Melanocyte of skin (primary cell): ENCODE data around the gene OPN1MW3. TPM values are rescaled to one million over a fixed set of nuclear protein-coding genes. Genes with fewer than 3 reads are reported as not detected.

Source experiments
- total RNA-seq, 2 donors: library from RNA; depleted of rRNA; stranded (reverse); fragments of >200 nt; gene quantifications; 2 replicates each; pipeline ENCODE4 v1.2.3, GENCODE V29; 2012

OPN1MW3 gene
- total RNA-seq: not detected

GRCh38 chrX:154257282-154257681, at the start of gene OPN1MW3:
TSS of gene OPN1MW3 (plus strand) at chrX:154257582. CDS start at chrX:154257620, 38 bp downstream.

DNA sequence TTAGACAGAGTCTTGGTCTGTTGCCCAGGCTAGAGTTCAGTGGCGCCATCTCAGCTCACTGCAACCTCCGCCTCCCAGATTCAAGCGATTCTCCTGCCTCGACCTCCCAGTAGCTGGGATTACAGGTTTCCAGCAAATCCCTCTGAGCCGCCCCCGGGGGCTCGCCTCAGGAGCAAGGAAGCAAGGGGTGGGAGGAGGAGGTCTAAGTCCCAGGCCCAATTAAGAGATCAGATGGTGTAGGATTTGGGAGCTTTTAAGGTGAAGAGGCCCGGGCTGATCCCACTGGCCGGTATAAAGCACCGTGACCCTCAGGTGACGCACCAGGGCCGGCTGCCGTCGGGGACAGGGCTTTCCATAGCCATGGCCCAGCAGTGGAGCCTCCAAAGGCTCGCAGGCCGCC, 37.9 kb upstream of the OPN1MW3 start, which contains the start of gene OPN1MW2:
Gene OPN1MW2, plus strand, starts transcription at position 301 of the 400 bp plus-strand sequence. Its CDS starts 60 bp downstream, at position 361.

DNA sequence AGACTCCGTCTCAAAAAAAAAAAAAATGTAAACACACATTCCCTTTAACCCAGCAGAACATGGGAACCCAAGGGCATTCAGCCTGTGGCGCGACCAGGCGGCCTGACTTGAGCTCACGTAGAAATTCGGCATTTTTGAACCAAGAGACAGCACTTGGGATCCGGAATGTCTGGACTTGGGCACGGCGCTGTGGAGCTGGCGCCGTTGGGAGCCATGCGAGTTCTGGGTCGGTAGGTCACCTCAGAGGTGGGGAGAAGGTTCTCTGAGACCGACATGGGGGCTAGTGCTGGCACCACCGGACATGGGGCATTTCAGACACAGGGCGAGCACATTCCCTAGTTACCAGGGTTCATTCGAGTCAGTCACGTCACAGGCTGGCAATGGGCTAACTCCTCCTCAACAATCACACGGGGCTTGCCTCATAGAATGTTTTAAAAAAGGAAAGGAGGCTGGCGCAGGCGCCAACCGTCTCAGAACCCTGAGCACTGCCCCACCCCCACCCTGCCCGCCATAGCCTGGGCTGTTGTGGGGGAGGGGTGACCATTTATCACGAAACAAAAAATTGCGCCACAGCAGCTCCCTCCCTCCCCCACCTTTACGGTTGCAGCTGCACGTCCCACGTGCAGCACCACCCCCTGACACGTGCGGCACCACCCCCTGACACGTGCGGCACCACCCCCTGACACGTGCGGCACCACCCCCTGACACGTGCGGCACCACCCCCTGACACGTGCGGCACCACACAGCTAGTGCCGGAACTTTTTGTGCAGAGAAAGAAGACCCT, 37.6 kb downstream of the OPN1MW3 start, which contains the start of gene TEX28:
Gene TEX28, minus strand, starts transcription at position 334 of the 784 bp plus-strand sequence. CDS start 3,007 bp downstream, outside the sequence.

DNA sequence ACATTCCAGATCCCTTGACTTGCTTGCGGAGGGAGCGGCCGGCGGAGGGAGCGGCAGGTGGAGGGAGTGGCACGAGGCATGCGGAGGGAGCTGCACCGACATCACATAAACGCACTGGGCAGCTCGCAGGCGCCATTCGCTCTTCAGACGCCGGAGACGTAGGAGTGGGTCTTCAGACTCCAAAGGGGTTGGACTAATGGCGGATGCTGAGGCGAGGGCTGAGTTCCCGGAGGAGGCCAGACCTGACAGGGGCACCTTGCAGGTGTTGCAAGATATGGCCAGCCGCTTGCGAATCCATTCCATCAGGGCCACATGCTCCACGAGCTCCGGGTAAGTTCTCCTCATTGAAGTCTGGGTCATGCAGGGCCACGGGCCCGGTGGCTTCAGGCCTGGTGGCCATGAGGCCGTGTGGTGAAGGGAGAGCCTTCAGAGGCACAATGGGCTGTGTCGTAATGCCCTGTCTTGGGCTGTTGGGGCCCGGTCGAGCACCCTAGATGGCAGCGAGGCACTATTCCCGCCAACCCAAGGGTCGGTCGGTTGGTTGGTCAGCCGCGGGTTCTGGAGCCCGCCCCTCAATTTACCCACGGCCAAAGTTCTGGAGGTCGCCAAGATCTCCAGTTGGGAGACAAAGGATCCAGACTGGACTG, 38.4 kb downstream of the OPN1MW3 start, which contains the start of gene TKTL1:
Gene TKTL1, plus strand, starts transcription at position 132 of the 647 bp plus-strand sequence. Its CDS starts 65 bp downstream, at position 197.

Other genes starting within 250 kb of the OPN1MW3 start
- gene IRAK1, start 237.7 kb upstream of the OPN1MW3 start, total RNA-seq: 10 to 100 TPM; 30.6 to 67.3 TPM
- 10 to 100 TPM; 23.4 to 29.3 TPM for gene MECP2, start 159.9 kb upstream of the OPN1MW3 start, total RNA-seq
- gene OPN1LW, start 113.3 kb upstream of the OPN1MW3 start, total RNA-seq: not detected
- not detected for gene OPN1MW, start 75.0 kb upstream of the OPN1MW3 start, total RNA-seq
- gene OPN1MW2, start 37.8 kb upstream of the OPN1MW3 start, total RNA-seq: not detected
- not detected for gene TEX28, start 37.5 kb downstream of the OPN1MW3 start, total RNA-seq
- gene TKTL1, start 38.2 kb downstream of the OPN1MW3 start, total RNA-seq: not detected
- gene FLNA, start 117.1 kb downstream of the OPN1MW3 start, total RNA-seq: 100 to 1,000 TPM; 765 to 976 TPM
- 10 to 100 TPM; 27.5 to 42.0 TPM for gene EMD, start 121.7 kb downstream of the OPN1MW3 start, total RNA-seq
- 1,000 to 10,000 TPM in 1 of 2 donors, 100 to 1,000 TPM in 1; 813 to 1,193 TPM for gene RPL10, start 140.8 kb downstream of the OPN1MW3 start, total RNA-seq
- gene DNASE1L1, start 151.7 kb downstream of the OPN1MW3 start, total RNA-seq: 10 to 100 TPM; 28.6 to 31.3 TPM
- gene TAFAZZIN, start 154.0 kb downstream of the OPN1MW3 start, total RNA-seq: 10 to 100 TPM; 27.0 to 29.6 TPM
- 100 to 1,000 TPM in 1 of 2 donors, 10 to 100 TPM in 1; 76.6 to 118 TPM for gene ATP6AP1, start 171.1 kb downstream of the OPN1MW3 start, total RNA-seq
- 100 to 1,000 TPM in 1 of 2 donors, 10 to 100 TPM in 1; 98.1 to 105 TPM for gene GDI1, start 179.6 kb downstream of the OPN1MW3 start, total RNA-seq
- 10 to 100 TPM; 29.0 to 37.2 TPM for gene FAM50A, start 186.6 kb downstream of the OPN1MW3 start, total RNA-seq
- gene PLXNA3, start 200.7 kb downstream of the OPN1MW3 start, total RNA-seq: 1 to 10 TPM; 1.7 to 8.3 TPM
- 10 to 100 TPM; 25.5 to 33.6 TPM for gene LAGE3, start 221.7 kb downstream of the OPN1MW3 start, total RNA-seq
- 10 to 100 TPM; 36.1 to 59.6 TPM for gene UBL4A, start 229.0 kb downstream of the OPN1MW3 start, total RNA-seq
- 10 to 100 TPM in 1 of 2 donors, 1 to 10 TPM in 1; 5.2 to 10.7 TPM for gene SLC10A3, start 233.0 kb downstream of the OPN1MW3 start, total RNA-seq